ENCODE data around the gene LMTK2.

Gene LMTK2

DNA sequence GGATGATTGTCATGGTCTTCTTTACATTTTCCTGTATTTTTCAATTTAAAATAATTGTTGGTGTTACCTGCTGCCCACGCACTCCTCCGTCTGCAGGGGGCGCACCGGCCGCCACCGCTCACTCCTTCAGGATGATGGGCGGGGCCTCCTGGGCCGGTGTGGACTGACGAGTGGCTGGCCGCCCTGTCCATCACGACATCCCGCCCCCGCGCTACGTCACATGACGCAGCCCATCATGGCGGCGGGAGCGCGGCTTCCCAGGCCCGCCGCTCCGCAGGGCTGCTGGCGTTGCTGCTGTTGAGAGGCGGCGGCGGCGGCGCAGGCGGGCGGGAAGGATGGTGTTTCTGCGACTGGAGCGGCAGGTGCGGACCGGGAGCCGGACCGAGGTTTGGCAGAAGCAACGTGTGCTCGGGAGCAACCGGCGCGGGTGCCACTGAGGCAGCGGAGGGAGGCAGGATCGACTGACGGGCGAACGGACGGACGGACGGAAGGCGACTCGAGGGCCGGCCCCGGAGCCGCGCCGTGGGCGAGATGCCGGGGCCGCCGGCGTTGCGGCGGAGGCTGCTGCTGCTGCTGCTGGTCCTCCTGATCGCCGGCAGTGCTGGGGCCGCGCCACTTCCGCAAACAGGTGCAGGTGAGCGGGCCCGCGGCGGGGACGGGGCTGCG is at the start of gene LMTK2:
Gene LMTK2, plus strand, starts transcription at position 216 of the 666 bp plus-strand sequence. Its CDS starts 316 bp downstream, at position 532.
- TF ChIP-seq, protein P1, sequence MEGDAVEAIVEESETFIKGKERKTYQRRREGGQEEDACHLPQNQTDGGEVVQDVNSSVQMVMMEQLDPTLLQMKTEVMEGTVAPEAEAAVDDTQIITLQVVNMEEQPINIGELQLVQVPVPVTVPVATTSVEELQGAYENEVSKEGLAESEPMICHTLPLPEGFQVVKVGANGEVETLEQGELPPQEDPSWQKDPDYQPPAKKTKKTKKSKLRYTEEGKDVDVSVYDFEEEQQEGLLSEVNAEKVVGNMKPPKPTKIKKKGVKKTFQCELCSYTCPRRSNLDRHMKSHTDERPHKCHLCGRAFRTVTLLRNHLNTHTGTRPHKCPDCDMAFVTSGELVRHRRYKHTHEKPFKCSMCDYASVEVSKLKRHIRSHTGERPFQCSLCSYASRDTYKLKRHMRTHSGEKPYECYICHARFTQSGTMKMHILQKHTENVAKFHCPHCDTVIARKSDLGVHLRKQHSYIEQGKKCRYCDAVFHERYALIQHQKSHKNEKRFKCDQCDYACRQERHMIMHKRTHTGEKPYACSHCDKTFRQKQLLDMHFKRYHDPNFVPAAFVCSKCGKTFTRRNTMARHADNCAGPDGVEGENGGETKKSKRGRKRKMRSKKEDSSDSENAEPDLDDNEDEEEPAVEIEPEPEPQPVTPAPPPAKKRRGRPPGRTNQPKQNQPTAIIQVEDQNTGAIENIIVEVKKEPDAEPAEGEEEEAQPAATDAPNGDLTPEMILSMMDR (IDR thresholded peaks at IDR 0.05; ENCODE audit: low read length, missing control alignments), result peak; percentile 81
- peak; percentile 92 for DNase-seq (ENCODE audit: low read depth)

DNA sequence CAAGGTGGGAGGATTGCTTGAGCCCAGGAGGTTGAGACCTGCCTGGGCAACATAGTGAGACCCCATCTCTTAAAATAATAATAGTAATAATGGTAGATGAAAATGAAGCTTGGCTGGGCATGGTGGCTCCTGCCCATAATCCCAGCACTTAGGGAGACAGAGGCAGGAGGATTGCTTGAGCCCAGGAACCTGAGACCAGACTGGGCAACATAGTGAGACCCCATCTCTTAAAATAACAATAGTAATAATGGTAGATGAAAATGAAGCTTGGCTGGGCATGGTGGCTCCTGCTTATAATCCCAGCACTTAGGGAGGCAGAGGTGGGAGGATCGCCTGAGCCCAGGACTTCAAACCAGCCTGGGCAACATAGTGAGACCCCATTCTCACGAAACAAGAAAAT is 49.5 kb upstream of the LMTK2 start:
- no peak for DNase-seq (ENCODE audit: low read depth)
- TF ChIP-seq, protein P1 (IDR thresholded peaks at IDR 0.05; ENCODE audit: low read length, missing control alignments), result no peak
- H3K4me3 ChIP-seq (replicated peaks; ENCODE audit: low read depth, low read length), result no peak overlapping the region

More for the DNA sequence above, at the start of gene LMTK2:
- H3K4me3 ChIP-seq (replicated peaks; ENCODE audit: low read depth, low read length), result peak within 1 kb of the TSS; percentile 75

DNA sequence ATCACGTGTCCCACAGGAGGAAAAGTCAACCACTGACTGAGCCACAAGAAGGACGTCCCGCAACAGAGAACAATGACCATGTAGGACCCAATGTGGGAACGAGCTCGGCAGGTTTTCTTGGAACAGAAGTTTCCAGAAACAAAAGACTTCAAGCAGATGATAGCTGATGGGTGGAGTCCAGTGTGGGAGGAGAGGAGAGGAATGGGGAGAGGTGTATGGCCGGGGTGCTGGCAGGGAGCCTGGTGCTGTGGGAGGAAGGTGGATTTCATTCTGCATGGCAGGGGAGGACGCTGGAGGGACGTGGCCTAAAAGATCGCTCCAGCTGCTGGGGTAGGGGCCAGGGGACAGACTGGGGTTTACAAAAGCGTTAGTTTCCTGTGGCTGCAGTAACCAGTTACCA is 48.5 kb upstream of the LMTK2 start:
- TF ChIP-seq, protein P1 (IDR thresholded peaks at IDR 0.05; ENCODE audit: low read length, missing control alignments), result no peak

DNA sequence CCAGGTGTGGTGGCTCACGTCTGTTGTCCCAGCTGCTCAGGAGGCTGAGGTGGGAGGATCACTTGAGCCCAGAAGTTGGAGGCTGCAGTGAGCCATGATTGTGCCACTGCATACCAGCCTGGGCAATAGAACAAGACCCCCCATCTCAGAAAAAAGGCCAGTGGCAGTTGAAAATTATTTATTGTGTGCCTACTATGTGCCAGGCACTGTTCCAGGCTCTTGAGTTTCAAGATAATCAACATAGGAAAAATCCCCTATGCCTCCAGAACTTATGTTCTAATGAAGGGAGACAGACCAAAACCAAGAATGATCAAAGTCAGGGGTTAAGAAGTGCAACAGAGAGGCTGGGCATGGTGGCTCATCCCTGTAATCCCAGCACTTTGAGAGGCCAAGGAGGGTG is 42.4 kb upstream of the LMTK2 start:
- TF ChIP-seq, protein P1 (IDR thresholded peaks at IDR 0.05; ENCODE audit: low read length, missing control alignments), result no peak
- no peak for DNase-seq (ENCODE audit: low read depth)
- no peak overlapping the region for H3K4me3 ChIP-seq (replicated peaks; ENCODE audit: low read depth, low read length)

More for the DNA sequence above, 48.5 kb upstream of the LMTK2 start:
- no peak overlapping the region for H3K4me3 ChIP-seq (replicated peaks; ENCODE audit: low read depth, low read length)
- DNase-seq (ENCODE audit: low read depth), result no peak

DNA sequence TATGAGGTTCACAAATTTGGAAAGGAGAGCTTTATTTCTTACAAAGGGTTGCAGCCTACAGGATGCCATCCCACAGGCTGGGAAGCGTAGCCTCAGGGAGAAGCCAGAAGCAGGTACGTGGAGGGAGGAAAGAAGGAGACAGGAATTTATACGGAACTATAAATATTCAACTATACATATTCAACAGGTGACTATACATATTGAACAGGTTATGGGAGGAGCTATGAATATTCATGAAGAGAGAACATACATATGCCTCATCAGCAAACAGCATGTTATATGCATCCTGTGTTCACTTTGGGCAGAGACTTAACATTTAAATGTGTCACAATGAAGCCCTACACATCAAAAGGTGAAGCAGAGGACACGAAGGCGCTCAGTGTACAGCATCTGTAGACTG is 40.5 kb upstream of the LMTK2 start:
- TF ChIP-seq, protein P1 (IDR thresholded peaks at IDR 0.05; ENCODE audit: low read length, missing control alignments), result no peak

DNA sequence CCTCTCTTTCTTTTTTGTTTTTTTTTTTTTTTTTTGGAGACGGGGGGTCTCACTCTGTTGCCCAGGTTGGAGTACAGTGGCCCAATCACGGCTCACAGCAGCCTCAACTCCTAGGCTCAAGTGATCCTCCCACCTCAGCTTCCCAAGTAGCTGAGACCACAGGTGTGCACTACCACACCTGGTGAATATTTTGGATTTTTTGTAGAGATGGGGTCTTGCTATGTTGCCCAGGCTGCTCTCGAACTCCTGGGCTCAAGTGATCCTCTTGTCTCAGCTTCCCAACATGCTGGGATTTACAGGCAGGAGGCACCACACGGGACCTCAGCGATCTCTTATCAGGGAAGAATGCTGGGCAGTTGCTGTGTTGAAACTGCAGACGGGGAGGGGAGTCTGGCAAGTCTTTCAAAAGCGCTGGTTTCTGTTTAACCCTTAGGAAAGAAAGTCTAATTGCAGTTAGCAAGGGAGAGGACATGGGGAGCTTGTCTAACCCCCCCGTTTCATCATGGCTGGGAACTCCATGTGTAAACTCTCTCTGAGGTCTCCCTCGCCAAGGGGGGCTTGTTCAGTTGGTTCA is 39.6 kb upstream of the LMTK2 start:
- DNase-seq (ENCODE audit: low read depth), result peak; percentile 17
- no peak overlapping the region for H3K4me3 ChIP-seq (replicated peaks; ENCODE audit: low read depth, low read length)
- TF ChIP-seq, protein P1 (IDR thresholded peaks at IDR 0.05; ENCODE audit: low read length, missing control alignments), result no peak

More for the DNA sequence above, 40.5 kb upstream of the LMTK2 start:
- no peak for DNase-seq (ENCODE audit: low read depth)
- no peak overlapping the region for H3K4me3 ChIP-seq (replicated peaks; ENCODE audit: low read depth, low read length)

Measured in fibroblast of pulmonary artery (primary cell).